GM12872 (cell line): Measurements from ENCODE around the gene CSF1R.

Source experiments
- TF ChIP-seq, protein P1 (sequence below): IDR thresholded peaks from 3 replicates; pipeline ENCODE4 v1.5.1; 2011; ENCODE audit warnings: low read depth, mild to moderate bottlenecking, low read length, moderate library complexity; ENCODE audit not compliant: insufficient read depth

Gene CSF1R

GRCh38 chr5:150119421-150120061 lies 33.2 kb upstream of the CSF1R start:
- TF ChIP-seq, protein P1, sequence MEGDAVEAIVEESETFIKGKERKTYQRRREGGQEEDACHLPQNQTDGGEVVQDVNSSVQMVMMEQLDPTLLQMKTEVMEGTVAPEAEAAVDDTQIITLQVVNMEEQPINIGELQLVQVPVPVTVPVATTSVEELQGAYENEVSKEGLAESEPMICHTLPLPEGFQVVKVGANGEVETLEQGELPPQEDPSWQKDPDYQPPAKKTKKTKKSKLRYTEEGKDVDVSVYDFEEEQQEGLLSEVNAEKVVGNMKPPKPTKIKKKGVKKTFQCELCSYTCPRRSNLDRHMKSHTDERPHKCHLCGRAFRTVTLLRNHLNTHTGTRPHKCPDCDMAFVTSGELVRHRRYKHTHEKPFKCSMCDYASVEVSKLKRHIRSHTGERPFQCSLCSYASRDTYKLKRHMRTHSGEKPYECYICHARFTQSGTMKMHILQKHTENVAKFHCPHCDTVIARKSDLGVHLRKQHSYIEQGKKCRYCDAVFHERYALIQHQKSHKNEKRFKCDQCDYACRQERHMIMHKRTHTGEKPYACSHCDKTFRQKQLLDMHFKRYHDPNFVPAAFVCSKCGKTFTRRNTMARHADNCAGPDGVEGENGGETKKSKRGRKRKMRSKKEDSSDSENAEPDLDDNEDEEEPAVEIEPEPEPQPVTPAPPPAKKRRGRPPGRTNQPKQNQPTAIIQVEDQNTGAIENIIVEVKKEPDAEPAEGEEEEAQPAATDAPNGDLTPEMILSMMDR = peak; percentile 28; the same call in 1 of the 3 replicates

DNA sequence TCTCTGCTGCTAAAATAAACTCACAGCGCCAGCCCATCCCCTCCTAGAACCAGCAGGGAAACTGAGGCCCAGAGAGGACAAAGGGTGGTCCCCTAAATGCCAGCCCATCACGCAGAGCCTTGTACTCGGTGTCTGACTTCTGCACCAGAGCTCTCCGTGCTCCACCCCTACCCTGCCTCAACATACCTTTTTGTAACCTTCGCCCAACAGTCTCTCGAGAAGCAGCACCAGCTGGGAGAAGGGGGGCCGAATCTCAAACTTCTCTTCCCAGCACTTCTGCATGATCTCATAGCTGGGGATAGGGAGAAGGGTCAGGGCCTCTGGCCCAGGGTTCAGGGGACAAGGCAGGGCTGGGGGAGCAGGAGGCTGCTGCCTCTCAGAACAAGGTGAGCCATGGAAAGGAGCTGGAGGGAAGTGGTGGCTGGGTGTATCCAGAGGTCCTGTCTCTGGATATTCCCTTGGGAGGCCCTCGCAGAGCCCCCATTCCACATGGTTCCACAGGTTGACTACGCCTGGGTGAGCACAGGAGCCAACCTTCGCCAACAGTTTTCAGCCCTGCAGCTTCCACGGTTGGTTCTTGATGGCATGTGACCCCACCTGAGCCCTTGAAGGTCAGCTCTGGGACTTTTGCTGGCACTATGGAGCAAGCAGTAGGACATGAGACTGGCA lies 32.3 kb upstream of the CSF1R start:
- TF ChIP-seq, protein P1 = no peak

GRCh38 chr5:150117945-150118560 lies 31.7 kb upstream of the CSF1R start:
- TF ChIP-seq, protein P1 = no peak

- TF ChIP-seq, protein P1 = no peak
Observed at GRCh38 chr5:150116667-150117400, 30.5 kb upstream of the CSF1R start.

GRCh38 chr5:150114773-150115408 lies 28.5 kb upstream of the CSF1R start:
- TF ChIP-seq, protein P1 = no peak

GRCh38 chr5:150114102-150114641 lies 27.8 kb upstream of the CSF1R start:
- TF ChIP-seq, protein P1 = no peak
